ENCODE data around the gene DLX6.

Gene DLX6

GRCh38 chr7:97011536-97012364 lies 6.4 kb downstream of the DLX6 start:
- DNase-seq: no peak

GRCh38 chr7:97012365-97013133 lies 7.2 kb downstream of the DLX6 start:
- DNase-seq: no peak

- no peak for DNase-seq
These were observed 7.9 kb downstream of the DLX6 start for GRCh38 chr7:97013134-97013844.

GRCh38 chr7:97013845-97014134 lies 8.4 kb downstream of the DLX6 start:
- DNase-seq: no peak

- DNase-seq: no peak
These were observed 8.9 kb downstream of the DLX6 start for GRCh38 chr7:97014145-97014750.

DNA sequence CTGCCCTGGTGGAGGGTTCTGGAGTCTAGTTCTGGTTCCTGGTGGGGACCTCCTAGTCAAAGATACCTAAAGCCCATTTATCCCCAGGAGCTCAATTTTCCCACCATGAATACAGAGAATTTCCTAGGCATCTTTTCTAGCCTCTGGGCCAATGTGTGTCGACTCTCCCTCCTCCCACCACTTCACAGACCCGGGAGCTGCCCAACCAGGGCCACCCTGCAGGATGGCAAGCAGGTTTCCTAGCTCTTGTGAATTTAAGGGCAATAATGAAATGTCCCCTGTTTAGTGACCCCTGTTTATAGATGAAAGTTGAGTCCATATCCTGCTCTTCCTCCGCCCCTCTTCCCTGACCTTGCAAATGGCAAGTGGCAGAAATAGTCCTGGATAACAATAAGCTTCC lies 9.9 kb downstream of the DLX6 start:
- no peak for DNase-seq

DNA sequence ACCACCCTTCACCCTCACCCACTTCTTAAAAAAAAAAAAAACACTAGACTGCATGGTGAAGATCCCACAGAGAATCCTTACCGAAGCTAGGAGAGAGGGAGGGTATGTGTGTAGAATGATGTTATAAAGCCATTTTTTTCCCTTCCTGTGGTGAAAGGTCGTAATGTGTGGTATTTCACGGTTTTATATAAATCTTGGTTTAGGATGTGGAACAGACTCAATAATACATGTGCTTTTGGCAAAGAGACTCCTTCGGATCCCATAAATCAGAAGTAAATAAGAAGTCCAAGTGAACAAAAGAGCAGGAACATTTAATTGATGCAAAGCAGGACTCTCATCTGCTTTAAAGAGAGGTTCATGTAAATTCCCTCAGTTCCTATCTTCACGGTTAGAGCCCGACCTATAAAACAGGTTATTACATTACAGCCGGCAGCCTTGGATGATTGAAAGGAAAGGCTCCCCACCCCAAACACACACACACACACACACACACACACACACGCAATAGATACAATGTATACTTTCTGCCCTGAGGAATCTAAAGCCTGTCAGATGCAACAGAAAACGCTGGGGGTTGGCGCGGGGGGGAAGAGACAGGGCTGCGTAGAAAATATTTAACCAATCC lies 10.5 kb downstream of the DLX6 start:
- DNase-seq: no peak

DNA sequence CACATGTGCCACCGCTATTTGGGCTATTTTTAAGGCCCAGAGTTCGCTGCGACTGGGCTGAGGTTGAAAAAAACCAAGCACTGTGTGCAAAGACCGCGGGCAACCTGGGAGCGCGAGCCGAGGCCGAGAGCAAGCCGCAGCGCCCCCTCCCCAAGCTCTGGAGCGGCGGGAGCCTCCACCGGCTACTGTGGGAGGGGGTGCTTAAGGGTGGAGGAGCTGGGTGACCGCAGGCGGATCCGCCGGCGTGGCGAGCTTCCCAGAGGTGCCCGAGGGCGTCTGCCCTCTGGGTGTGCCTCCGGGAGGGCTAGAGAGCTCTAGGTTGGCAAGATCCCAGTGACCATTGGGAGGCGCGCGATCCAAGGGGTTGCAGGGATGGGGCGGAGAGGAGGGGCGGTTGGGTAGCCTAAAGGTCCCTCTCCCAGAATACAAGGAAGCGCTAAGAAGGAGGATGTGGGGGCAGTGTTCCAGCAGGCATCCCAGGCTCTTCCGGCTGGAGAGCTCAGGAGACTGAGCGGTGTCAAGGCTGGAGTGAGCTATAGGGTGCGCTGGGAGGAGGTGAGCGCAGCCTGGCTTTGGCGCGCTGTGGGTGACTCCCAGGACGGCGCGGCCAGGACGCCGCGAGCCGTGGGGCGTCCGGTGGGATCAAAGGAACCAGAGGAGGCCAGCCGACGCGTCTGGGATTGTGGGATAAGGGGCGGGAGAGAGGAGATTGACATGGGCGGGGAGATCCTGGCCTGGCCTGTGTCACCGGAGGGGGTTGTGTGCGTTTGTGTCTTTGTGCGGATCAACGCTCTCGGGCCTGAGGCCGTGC lies 11.2 kb downstream of the DLX6 start:
- DNase-seq: no peak

DNA sequence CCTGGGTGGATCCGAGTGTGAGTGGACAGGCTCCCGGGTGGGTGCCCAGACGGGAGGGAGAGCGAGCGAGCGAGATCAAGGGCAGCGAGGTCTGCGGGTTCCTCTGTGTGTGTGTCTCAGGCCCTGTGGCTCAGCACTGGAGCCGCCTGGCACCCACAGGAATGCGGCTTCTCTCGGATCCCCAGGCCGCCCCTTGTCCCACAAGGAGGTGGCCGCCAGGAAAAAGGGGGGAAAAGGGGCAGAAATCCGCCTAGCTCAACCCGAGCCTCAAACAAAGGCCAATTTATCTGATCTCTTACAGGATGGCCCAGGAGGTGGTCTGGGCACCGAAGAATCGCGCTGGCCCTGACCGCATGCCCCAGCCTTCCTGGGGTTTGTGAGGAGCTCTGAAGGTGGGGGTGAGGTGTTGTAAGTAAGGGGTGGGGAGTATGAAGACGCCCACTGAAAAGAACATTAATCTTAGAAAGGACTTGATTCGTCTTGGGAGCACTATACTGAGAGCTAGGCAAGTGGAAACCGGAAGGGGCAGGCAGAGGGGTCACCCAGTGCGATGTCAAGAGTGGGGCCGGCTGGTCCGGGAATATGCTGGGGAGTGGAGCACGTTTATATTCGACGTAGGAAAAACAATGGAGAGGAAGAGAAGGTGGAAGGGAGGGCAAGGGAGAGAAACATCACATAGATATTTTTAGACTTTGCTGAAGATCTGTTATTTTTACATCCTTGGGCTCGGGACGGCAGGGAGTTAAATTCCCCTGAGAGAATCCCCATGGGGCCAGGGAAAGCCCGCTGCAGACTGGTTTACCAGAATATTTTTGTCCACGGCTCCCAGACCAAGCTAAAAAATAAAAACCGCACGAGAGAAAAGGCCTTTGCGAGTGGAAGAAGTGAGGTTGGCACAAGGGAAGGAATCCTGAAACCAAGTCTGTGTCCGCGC lies 12.1 kb downstream of the DLX6 start:
- DNase-seq: no peak

DNA sequence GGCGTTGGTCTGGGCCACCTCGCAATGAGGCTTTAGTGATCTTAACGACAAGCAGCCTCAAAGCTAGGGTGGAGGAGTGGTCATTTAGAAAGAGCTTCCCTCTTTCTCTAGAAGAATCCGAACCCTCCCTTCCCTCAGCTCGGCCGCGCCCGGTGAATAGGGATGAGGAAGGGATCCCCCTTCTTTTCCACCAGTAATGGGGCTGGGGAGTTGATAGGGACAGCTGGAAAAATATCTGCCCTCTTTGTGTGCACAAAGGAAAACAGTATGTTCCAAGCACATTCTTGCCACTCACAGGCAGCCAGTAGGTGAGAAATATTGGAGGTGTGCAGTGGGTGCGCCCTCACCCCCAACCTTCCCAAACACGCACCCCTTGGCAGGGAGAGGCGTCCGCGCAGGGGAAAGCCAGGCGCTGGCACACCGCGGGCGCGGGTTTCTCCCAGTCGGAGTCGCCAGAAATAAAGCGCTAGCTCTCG lies 12.8 kb downstream of the DLX6 start:
- DNase-seq: no peak

DNA sequence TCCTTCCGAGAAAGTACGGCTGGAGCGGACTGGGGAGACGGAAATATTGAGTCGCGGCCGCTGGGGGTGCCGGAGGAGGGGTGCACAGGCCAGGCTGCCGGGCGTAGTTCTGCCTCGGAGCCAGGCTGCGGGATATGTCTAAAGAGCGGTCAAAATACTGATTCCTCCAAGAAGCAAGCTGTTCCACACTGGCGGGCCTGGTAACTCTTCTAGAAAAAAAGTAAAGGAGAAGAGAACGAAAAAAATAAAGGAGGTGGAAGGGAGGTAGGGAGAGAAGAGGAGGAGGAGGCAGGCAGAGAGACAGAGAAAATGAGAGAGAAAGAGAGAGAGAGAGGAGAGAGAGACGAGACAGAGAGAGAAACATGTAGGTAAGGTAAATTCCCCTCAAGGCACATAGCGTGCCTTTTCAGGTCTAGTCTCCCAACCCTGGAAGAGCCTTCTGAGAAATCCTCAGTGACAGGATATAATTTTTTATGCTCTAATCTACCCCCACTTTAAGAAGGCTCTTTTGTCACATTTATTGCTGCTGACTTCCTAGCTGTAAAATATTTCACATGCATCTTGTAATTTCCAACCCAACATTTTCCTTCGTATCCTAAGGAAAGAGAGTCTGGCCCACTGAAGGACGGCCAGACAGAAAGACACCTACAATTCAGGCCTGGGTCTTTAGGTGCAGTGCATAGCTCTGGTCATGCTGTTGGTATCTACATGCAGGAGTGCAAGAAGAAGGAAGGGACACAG lies 13.6 kb downstream of the DLX6 start:
- DNase-seq: no peak

GRCh38 chr7:97019710-97020225 lies 14.4 kb downstream of the DLX6 start:
- DNase-seq: no peak

DNA sequence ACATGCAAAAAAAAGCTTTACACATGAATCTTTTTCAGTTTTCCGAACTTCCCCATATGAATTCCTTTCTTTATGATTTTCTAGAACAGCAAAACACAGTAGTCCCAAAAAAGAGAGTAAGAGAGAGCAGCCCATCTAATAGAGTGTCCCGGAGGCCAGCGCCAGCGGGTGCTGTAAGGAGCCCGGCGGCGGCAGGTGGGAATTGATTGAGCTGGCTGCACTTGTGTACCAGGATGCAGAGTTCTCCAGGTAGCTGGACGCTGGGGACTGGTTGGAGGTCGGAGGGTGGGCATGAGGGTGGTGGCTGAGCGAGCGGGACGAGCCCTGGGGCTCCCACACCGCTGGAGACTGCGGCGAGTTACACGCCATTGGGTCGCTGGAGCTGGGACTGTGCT lies 15.2 kb downstream of the DLX6 start:
- DNase-seq: no peak

DNA sequence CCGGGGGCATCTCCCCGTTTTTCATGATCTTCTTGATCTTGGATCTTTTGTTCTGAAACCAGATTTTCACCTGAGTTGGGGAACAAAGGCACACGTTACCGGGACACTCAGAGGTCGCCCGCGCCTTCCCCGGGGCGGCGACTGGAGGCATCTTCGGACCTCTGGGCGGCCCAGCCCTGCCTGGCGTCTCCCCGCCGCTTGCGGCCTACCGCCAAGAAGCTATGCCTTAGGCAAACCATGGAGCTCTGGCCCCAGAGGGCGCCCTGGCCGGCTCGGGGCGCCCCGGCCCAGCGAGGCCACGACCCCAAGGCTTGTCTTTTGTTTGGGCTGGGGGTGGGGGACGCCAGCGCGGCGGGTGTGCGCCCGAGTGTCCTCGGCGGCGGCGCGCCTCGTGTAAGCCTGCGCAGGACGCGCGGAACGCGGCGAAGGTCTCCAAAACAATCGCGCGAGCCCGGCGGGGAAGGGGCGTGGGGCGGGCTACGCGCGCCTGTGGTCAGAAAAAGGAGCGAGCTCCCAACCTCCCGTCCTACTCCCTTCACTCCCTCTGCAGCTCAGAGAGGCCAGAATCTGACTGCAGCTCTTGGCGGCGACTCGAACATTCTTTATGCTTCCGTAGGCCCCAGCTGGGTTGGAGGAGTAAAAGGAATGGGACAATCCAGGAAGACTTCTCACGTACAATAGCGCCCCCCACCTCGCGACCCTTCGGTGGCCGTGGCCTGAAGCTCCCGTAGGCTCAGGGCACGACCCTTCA lies 15.8 kb downstream of the DLX6 start:
- DNase-seq: no peak

GRCh38 chr7:97021747-97022490 lies 16.6 kb downstream of the DLX6 start:
- DNase-seq: no peak

GRCh38 chr7:97022491-97023306 lies 17.3 kb downstream of the DLX6 start:
- DNase-seq: no peak
